ENCODE measurements around the gene KCNQ2. TPM values are rescaled to one million over a fixed set of nuclear protein-coding genes. Genes with fewer than 3 reads are reported as not detected.
A peak's percentile ranks its signal among the peaks of the same experiment; 100 is the strongest.
"Not testable (repeated sequence)": the region's sequence is repeated elsewhere in the genome, so short reads cannot be mapped to it uniquely, and the experiment has no call there.

KCNQ2 gene
- total RNA-seq: 0.89 TPM
- long read RNA-seq, partial matches to known transcripts: 3 of 3 reads
- long read RNA-seq, other reads (novel, unspliced or antisense): 0 of 3 reads

DNA sequence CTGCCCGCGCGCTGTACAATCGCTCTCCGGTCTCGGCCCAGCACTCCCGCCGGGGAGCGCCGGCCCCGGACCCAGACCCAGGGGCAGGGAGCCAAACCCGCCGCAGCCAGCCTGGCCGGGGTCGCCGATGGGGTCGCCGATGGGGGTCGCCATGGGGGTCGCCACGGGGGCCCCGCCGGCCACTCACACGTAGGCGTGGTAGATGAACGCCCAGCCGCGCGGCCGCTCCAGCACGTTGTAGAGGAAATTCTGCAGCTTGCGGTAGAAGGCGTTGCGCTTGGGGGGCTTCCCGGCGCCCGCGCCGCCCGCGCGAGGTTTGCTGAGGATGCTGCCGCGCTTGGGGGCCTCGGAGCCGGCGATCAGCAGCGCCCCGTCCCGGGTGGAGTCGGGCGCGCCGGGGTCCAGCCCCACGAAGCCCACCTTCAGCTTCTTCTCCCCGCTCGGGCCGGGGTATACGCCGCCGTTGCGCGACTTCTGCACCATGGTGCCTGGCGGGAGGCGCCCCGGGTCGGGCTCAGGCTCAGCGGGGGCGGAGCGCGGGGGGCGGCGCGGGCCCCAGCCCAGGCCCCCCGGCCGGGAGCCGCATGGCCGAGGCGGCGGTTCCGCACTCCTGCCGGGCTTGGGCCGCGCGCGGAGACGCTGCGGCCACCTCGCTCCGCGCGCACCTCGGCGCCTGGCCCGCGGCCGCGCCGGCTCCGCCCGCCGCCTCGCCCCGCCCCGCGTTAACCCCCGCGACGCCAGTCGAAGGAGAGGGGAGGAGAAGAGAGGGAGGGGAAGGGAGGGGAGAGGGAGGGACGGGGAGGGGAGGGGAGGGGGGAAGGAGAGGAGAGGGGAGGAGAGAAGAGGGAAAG lies at the start of gene KCNQ2:
TSS of gene KCNQ2 (minus strand) at position 675 of the 851 bp plus-strand sequence. CDS start at position 483, 192 bp downstream.
- ATAC-seq (ENCODE audit: poor library complexity) (no peak), DNase-seq (no peak)
- intact Hi-C loops (cut with DNase I): no loop called here

DNA sequence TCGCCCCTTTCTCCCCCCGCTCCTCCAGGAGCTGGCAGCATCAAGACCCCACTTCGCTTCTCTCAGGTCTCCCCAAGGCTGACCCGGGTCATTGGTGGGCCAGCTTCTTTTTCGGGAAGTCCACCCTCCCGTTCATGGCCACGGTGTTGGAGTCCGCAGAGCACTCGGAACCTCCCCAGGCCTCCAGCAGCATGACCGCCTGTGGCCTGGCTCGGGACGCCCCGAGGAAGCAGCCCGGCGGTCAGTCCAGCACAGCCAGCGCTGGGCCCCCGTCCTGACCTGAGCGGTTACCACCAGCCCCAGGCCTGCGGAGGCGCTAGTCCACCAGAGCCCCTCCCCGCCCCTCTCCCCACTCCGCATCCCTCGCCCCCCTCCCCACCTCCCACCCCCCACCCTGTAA lies 49.1 kb upstream of the KCNQ2 start:
- intact Hi-C loops (cut with DNase I): no loop called here
- DNase-seq (peak; percentile 55), ATAC-seq (ENCODE audit: poor library complexity) (no peak)

DNA sequence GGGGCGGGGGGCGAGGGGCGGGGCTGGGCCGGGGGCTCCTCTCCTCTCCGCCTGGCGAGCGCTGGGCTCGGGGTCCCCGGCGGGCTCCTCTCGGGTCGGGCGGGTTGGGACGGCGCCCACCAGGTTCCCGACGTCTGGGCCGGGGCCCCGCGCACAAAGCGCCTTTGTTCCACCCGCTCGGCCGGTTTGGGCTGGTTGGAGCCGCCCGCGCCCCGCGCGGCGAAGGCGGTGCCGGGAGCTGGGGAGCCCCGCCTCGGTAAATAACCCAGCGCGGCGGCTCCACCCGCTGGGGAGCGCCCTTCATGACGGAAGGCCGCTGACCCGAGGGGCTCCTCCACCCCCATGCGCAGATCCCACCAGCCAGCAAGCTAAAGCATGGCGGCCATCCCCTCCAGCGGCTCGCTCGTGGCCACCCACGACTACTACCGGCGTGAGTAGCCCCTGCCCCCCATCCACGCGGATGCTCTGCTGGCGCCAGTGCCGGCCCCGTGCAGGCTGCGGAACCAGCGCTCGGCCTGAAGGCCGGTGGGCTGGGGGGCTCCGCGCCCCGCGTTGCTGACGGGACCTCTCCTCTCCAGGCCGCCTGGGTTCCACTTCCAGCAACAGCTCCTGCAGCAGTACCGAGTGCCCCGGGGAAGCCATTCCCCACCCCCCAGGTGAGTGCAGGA lies 48.6 kb upstream of the KCNQ2 start:
- ATAC-seq (ENCODE audit: poor library complexity) (peak; percentile 59), DNase-seq (peak; percentile 83)
- intact Hi-C loops (cut with DNase I): no loop called here

DNA sequence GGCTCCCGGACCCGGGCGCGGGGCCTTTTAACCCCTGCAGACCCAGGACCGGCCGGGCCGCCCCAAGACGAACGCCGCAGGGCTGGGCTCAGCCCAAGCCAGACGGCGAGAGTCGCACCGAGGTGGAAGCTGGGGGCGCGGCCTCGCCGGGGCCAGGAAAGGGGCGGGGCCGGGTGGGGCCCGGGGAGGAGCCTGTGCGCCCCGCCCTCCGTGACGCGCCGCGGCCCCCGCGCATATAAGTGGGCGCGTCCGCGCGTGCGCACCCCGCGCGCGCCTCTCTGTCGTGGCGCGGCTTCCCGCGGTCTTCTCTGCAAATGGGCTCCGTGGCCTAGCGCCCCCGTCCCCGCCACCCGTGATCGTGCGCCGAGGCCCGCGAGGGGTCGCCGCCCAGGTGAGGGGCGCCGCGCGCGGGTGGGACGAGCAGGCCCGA lies 48.1 kb upstream of the KCNQ2 start, which contains the start of gene PPDPF:
TSS of gene PPDPF (plus strand) at position 262 of the 430 bp plus-strand sequence. CDS start 544 bp downstream, outside the sequence.
- ATAC-seq (ENCODE audit: poor library complexity): peak; percentile 94
- intact Hi-C loops (cut with DNase I): no loop called here
- DNase-seq: peak; percentile 92

DNA sequence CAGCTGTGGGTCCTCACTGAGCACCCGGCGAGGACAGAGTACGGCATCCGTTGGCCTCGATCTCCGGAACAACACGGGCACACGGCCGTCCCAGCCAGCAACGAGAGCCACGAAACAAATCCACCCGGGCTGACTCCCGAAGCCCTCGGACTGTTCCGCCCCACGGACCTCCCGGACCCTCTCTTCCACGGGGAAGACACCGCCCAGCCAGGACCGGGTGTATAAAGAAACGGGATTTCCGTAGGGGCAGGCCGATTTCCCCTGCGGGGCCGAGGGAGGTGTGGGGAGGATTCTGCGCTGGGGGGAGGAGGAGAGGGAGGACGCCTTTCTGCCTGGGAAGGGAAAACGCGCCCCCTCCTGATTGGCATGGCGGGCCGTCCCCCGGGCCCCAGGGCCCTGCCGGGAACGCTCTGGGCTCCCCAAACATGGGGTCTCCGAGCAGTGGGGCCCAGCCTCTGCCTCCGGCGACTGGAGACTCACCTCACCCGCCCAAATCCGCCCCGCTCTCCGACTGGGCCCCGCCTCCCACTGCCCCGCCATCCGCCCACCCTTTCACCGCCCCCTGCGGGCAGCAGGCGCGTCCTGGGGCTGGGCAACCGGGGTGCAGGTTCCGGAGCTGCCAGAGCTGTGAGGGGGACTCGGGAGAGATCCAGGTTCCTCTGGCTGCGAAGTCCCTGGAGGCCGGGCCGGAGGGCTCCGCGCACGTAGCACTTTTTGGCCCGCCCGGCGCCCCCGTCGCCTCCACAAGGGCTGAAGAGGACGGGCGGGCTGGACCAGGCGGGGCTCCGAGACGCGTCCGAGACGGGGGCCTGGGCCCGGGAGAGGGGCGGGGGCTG lies 47.4 kb upstream of the KCNQ2 start:
- ATAC-seq (ENCODE audit: poor library complexity) (peak; percentile 72), DNase-seq (peak; percentile 80)
- intact Hi-C loops (cut with DNase I): no loop called here

DNA sequence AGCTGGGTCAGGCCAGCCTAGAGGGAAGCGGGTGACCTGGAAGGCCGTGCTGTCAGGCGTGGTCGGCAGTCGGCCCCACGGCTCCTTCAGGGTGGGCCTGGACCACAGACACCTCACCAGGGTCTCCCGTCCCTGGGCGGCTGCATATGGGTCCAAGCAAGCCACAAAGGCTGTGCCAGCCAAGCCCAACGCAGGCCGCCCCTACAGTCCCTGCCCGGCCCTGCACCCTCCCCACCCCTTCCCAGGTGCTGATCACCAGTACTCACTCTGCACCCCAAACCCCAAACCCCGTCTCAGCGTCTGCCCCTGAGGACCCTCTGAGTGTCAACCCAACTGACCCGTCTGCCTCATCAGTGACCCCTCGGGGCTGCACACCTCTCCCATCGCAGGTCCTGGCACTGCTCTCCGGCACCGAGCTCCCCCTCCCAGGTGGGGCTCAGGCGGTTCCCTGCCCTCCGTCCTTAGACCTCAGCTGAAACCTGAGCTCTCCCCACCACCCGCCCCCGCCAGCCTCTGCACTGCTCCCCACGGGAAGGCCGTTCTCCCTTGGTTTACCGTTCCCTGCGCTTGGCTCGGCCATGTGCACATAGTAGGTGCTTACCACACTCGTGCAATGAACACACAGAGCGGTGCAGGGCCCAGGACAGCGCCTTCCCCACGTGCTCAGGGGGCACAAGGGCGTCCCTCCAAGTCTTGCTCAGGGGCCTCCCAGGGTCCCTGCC lies 46.7 kb upstream of the KCNQ2 start:
- DNase-seq (peak; percentile 46), ATAC-seq (ENCODE audit: poor library complexity) (no peak)
- intact Hi-C loops (cut with DNase I): no loop called here

DNA sequence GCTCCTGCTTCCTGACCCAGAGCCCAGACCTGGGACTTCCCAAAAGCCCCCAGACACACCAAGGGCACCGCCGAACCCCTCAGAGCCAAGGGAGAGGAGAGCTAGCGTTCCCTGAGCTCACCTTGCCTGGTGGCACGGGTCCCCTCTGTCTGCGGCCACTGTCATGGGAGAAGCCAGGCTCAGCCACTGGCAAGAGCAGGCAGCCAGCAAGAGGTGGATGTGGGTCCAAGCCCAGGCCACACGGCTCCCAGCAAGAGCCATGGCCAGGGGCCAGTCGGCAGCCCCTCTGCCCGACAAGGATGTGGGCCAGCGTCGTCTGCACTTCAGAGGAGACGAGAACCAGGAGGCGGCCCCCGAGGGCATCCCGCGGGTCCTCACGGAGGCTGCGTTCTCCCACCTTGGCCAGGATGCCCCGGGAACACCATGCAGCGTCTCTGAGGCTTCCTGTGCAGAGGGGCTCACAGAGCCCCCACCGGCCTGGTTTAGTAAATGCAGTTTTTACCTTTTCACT lies 46.0 kb upstream of the KCNQ2 start:
- ATAC-seq (ENCODE audit: poor library complexity) (no peak), DNase-seq (peak; percentile 42)
- intact Hi-C loops (cut with DNase I): no loop called here

DNA sequence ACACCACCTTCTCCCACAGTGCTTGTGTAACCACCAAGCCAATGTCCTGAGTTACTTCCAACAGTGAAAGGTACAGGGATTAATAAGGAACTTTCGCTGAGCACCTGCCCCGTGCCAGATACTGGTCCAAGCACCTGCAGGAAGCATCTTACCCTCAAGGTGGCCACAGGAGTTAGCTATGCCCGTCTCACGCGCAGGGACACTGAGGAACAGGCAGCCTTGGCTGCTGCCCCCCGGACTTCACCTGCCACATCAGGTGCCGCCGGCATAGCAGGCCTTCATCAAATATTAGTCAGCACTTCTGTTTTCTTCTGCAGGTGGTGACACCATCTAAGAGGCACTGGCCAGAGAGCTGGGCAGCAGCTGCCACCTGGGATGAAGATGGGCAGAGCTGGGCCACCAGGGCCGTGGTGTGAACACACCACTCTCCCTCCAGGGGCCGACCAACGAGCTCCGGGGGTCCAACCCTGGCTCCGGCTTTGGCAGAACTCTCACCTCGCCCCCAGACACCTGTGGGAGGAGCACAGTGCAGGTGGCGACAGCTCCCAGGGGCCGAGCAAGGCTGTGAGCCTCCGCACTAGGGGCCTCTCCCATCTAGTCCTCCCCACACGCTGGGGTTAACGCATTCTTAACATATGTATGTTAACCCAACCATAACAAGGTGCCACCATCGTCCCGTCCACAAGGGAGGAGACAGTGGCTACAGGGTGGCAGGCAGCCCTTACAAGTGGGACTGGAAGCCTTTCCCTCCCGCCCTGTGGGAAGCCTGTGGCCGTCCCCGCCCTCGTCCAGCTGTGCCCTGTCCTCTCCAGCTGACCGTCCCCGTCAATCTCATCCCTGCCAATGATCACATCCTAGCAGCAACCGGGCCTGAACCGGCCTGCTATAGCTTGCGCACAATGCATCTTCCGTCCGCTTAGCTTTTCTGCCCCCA lies 45.2 kb upstream of the KCNQ2 start:
- ATAC-seq (ENCODE audit: poor library complexity) (no peak), DNase-seq (no peak)
- intact Hi-C loops (cut with DNase I): no loop called here

DNA sequence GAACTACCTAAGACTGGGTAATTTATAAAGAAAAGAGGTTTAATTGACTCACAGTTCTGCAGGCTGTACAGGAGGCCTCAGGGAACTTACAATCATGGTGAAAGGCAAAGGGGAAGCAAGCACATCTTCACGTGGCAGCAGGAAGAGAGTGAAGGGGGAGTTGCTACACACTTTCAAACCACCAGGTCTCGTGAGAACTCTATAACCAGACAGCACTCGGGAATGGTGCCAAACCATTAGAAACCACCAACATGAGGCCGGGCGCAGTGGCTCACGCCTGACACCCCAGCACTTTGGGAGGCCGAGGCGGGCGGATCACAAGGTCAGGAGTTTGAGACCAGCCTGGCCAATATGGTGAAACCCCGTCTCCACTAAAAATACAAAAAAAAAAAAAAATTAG lies 42.1 kb upstream of the KCNQ2 start:
- DNase-seq; ATAC-seq (ENCODE audit: poor library complexity); intact Hi-C loops (cut with DNase I): not testable (repeated sequence)

DNA sequence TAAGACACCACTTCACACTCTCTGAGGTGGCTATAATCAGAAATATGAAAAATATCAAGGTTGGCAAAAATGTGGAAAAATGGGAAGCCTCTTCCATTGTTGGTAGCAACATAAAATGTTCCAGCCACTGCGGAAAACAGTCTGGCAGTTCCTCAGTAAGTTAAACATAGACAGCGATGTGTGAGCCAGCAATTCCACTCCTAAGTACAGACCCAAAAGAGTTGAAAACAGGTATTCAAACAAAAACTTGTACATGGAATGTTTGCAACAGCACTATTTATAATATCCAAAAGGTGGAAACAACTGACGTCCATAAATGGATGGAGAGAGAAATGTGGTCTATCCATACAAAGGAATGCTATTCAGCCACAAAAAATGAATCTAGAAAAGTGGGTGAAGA lies 40.8 kb upstream of the KCNQ2 start:
- DNase-seq (no peak), ATAC-seq (ENCODE audit: poor library complexity) (no peak)
- intact Hi-C loops (cut with DNase I): no loop called here

DNA sequence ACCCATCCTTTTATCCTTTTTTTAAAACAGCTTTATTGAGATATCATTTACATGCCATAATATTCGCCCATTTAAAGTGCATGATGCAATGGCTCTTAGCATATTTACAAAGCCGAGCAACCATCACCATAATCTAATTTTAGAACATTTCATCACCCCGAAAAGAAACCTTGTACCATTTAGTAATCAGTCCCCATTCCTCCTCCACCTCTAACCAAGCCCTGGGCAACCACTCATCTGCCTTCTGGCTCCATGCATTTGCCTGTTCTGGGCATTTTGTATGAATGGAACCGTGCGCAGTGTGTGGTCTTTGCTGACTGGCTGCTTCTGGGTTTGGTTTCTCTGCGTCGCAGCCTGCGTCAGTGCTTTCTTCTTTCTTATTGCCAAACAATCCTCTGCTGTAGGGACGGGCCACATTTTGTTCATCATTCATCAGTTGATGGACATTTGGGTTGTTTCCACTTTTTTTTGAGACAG lies 36.7 kb upstream of the KCNQ2 start:
- intact Hi-C loops (cut with DNase I): no loop called here
- ATAC-seq (ENCODE audit: poor library complexity): peak; percentile 73

DNA sequence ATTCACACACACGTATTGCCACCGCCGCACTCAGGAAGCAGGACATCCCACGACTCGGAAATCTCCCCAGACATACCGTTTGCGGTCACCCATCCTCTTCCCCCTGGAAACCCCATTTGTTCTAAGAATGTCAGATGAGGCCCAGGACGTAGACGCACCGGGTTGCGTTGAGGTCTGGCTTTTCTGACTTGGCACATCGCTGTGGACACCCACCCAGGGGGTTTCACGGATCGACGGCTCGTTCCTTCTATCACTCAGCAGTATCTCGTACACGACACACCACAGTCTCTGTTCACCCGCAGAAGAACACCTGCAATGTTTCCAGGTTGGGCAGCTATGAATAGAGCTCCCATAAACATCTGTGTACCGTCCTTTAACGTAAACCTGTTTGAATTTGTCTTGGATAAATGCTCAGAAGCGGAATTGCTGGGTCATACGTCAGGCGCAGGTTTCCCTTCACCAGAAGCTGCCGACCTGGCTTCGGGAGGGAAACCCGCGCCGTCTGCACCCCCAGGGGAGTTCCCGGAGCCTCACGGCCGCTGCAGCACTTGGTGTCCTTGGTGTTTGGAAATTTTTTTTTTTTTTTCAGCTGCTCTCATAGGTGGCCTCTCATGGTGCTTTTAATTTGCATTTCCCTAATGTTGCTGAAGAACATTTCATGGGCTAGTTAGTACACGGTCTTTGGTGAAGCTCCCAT lies 35.8 kb upstream of the KCNQ2 start:
- ATAC-seq (ENCODE audit: poor library complexity): no peak
- peak; percentile 22 for DNase-seq
- intact Hi-C loops (cut with DNase I): no loop called here

More for the DNA sequence above, 36.7 kb upstream of the KCNQ2 start:
- DNase-seq: no peak

DNA sequence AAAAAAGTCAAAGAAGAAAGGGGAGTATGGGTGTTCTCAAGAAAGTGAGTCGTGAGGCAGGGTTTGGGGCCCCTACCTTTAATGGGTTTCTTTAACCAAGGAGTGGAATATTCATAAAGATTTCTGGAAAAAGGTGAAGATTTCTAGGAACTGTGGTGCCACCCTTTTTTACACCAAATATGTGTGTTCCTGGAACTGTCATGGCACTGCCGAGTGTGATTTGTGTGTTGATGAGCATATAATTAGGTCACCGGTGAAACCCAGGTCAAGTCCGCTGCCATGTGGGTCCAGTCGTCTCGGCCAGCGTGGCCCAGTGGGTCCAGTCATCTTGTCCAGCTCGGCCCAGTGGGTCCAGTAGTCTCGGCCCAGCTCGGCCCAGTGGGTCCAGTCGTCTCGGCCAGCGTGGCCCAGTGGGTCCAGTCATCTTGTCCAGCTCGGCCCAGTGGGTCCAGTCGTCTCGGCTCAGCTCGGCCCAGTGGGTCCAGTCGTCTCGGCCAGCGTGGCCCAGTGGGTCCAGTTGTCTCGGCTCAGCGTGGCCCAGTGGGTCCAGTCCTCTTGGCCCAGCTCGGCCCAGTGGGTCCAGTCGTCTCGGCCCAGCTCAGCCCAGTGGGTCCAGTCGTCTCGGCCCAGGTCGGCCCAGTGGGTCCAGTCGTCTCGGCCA lies 34.8 kb upstream of the KCNQ2 start:
- intact Hi-C loops (cut with DNase I): no loop called here
- ATAC-seq (ENCODE audit: poor library complexity): no peak
- DNase-seq: no peak

DNA sequence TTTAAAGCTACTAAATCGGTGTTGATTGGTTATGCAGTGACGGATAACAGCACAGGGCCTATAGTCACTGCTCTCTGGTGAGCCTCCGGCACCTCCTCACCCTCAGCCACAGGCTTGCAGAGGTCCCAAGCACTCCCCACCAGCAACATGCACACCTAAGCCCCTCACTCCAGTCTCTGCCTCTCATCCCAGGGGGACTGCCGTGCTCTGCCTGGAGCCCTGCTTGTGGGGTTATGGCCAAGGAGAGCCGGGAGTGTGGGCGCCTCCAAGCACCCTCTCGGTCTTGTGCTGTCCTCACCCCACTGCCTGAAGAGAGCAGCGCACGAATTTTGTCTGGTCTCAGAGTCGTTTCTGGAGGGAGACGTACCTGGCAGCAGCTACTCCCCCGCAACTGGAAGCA lies 33.3 kb upstream of the KCNQ2 start:
- intact Hi-C loops (cut with DNase I): no loop called here
- ATAC-seq (ENCODE audit: poor library complexity) (no peak), DNase-seq (no peak)

DNA sequence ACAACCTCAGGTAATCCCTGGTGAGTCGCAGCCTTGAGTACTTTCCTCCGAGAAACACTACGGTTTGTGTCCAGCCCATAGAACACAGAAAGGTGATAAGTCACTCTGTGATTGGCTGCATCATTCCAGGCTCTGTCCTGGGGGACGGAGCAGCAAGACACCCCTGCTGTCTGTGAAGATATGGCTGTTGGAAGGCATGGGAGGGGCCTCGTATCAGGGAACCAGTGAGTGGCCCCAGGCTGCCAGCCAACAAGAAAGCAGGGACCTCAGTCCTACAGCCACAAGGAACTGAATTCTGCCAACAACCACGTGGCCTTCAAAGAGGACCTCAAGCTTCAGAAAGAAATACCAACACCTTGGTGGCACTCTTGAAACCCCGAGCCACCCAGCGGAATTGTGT lies 32.8 kb upstream of the KCNQ2 start:
- ATAC-seq (ENCODE audit: poor library complexity) (no peak), DNase-seq (no peak)
- intact Hi-C loops (cut with DNase I): no loop called here

DNA sequence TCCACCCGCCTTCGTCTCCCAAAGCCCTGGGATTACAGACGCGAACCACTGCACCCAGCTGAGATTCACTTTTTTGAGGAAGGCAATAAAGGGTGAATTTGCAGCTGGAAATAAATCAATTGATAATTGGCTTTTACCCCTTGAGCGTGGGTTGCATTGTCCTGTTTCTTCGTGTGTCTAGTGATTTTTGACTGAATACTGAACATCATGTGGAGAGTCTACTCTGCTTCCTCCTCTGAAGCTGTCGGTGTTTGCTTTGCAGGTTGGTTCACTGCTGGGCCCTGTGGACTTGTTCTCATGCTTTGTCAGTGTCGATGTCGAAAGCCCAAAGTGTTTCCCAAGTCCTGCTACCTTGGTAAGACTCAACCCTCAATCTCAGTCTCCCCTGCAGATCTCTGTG lies 32.2 kb upstream of the KCNQ2 start:
- DNase-seq (no peak), ATAC-seq (ENCODE audit: poor library complexity) (no peak)
- intact Hi-C loops (cut with DNase I): no loop called here

Measured in Right ventricle myocardium superior (tissue), 1 donor.